HG03039 (cell line): ENCODE results near the gene CXCL6.

Experiments
- ATAC-seq: cut with Tn5 transposase; IDR thresholded peaks from one replicate; pipeline ENCODE4 v1.9.1; 2021; ENCODE audit warnings: mild to moderate bottlenecking, moderate library complexity; ENCODE audit not compliant: unreplicated experiment

The CXCL6 gene

DNA sequence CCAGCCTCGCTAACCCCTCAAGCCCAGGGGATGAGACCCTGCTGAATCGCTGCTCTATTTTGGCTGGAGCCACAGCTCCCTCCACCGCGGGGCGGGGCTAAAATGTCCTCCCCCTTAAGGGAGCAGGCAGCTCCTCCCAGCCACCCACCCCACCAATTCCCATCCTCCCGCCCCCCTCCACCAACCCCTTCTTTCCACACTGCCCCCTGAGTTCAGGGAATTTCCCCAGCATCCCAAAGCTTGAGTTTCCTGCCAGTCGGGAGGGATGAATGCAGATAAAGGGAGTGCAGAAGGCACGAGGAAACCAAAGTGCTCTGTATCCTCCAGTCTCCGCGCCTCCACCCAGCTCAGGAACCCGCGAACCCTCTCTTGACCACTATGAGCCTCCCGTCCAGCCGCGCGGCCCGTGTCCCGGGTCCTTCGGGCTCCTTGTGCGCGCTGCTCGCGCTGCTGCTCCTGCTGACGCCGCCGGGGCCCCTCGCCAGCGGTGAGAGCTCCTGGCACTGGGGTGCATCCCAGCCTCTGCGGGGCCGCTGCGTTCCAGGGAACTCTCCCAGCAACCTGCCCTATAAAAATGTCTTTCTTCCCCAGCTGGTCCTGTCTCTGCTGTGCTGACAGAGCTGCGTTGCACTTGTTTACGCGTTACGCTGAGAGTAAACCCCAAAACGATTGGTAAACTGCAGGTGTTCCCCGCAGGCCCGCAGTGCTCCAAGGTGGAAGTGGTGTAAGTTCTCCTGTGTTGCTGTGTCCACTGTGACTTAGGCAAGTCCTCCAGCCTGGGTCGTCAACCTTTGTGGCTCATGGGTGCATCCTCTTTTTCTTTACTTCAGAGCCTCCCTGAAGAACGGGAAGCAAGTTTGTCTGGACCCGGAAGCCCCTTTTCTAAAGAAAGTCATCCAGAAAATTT is at the start of gene CXCL6:
TSS of gene CXCL6 (plus strand) at position 306 of the 907 bp plus-strand sequence. CDS start at position 379, 73 bp downstream.
- no peak for ATAC-seq

DNA sequence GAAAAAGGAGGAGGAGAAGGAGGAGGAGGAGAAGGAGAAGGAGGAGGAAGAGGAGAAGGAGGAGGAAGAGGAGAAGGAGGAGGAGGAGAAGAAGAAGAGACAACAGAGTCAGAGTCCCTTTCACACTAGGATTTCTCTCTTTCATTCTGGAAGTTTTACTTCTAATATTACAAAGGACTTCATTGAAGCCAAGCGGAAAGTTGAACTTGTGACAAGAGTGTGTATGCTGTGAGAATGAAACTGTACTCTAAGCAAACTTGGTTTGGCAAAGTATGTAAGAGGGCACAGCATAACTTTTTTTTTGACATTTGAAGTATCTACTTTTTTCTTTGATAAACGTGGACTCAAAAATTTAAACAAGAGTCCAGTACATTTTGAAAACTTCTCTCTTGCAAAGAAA is 48.1 kb upstream of the CXCL6 start:
- no peak for ATAC-seq

DNA sequence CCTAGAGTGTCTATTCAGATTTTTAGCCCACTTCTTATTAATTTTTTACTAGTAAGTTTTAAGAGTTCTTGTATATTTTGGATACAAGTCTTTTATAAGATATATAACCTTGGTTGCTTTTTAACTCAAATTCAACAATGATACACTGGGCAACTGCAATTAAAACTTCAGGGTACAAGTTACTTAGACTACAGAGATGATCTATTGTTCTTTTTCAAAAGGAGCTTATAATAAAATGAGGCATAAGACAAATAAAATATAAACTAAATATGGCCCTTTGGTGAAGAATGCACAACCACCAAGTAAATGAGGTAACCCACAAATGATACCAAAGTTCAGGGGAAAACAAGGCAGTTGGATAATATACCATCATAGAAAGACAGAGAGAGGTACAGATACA is 37.6 kb upstream of the CXCL6 start:
- no peak for ATAC-seq

DNA sequence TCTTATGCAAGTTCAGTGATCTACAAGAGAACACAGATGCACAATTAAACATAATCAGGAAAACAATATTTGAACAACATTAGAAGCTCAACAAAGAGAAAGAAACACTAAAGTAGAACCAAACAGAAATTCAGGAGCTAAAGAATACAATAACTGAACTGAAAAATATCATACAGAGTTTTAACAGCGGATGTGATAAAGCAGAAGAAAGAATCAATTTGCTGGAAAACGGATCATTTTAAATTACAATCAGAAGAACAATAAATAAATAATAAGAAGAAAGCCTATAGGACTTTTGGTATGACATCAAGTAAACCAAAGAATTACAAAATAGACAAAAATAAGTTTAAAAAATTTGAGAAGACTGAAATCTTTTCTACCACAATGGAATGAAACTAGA is 36.3 kb upstream of the CXCL6 start:
- ATAC-seq, result no peak

DNA sequence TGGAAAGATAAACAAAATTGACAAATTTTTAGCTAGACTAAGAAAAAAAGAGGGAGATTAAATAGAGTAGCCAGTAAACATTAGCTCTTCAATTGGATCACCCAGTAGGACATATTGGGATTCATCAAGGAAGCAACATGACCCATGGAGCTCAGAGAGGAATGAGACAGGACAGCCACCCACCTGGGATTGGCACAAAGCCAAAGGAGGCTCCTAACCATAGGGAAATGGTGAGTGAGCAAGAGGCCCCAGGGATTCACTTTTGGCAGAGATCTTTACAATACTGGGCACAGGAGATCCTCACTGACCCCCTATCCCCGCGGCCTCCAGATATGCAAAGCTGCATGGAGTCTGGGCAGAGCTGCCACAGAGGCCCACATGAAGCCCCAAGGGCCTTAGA is 34.8 kb upstream of the CXCL6 start:
- no peak for ATAC-seq

DNA sequence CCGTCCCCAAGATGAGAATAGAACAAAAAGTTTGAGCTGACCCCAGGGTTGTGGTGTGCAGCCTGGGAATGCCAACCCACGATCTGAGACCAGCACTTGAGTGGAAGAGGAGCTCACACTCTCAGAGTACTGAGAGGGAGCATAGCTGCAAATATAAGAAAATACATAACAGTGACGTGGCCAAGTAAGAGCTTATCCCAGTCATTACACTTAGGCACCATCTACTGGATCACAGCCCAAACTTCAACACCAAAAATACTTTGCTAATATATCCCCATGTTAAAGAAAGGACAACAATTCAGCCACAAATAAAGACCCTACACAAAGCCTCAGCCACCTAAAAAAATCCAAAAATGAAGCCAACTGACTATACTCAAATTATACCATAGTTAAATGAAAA is 33.3 kb upstream of the CXCL6 start:
- no peak for ATAC-seq

DNA sequence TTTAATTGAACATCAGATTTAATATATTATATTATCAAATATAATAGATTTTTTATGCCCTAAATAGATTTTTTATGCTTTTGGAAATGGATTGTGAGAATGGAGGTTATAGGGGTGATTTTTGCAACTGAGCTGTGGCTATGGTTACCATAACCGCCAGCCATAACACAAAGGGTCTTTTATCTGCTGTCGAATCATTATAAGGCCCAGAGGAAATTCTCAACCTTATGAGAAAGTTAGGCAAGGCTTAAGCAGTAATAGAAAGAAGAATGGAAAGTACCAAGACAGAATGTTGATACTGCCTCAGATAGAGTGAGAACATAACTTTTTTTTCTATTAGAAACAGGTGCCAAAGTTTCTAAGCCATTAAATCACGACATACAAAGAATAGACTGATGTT is 26.3 kb upstream of the CXCL6 start:
- ATAC-seq, result no peak

DNA sequence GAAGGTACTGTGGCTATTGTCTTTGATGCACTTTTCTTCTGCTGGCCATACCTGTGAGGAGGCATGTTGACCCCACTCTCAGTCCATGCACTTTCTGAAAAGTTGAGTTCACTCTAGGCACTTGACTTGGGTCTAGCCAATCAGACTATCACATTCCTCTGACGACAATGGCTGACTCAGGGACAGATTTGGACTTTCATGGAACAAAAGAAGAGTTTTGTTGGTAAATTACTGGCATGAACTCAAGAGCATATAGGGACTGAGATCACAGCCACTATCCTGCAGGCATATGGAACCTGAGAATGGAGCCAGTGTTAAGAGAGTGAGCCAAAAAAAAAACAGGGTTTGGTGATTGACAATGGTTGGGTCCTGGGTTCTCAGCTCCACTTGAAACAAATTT is 24.6 kb upstream of the CXCL6 start:
- no peak for ATAC-seq

DNA sequence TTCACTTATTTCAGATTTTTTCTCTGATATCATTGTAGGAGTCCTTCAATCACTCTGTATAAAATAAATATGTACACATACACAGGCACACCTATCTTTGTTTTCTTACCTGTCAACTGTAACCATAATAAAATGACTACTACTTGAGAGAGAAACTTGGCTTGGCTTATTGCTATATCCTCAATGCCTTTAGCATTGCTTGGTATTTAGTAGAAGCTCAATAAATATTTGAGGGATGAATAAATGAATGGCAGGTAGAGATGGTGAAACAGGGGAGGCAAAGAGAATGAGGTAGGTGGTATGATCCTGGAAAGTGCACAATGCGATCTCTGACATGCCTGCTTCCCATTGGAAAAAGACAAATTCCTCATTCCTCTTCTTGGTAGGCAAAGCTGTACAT is 21.8 kb upstream of the CXCL6 start:
- ATAC-seq, result no peak

DNA sequence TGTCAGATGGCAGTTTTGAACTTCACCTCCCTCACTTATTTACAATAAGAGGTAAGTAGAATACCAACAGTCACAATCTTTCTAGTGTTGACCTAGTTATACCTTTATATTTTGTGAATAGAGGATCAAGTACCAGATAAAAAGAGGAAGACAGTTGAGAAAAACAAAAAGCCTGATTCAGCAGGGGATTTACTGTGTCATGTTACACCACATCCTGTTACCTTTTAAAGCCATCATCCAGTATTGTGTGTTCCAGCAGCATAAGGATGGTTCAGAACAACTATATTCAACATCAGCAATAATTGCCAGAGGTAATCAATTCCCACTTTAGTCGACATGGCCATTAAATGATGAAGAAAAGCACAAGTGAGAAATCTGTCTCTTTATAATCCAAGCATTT is 21.3 kb upstream of the CXCL6 start:
- no peak for ATAC-seq

DNA sequence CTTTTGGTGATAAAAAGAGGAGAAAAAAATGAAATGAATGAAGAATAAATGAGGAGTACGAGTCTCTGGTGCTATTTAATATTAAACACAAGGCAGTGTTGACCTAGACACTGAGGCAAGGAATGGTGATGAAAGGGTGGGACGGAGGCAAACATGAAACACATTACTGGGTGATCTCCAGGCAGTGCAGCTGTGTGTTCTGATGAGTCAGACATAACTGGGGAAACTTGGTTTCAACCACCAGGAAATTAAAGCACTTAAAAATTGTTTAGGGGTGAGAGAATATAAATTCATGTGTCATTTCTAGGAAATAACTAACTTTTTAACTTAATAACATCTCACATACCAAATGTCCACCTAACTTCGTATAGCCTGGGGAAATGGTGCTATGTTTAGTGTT is 19.7 kb upstream of the CXCL6 start:
- ATAC-seq, result no peak

DNA sequence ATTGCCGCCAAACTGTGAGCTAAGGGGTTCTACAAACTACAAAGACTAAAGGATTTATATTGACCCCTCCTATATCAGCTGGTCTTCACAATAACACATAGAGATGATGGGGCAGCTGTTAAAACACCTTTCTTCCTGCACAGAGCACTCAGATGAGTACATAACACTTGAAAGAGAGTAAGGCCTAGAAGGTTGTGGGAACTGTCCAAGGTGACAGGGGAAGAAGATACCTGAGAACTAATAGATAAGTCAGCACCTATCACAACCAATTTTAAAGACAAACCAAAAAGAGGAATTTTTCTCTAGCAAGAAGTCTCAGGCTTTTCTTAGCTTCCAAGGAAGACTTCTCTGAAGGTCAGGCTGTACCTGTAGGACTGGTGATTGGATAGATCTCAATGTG is 19.1 kb upstream of the CXCL6 start:
- ATAC-seq, result no peak

DNA sequence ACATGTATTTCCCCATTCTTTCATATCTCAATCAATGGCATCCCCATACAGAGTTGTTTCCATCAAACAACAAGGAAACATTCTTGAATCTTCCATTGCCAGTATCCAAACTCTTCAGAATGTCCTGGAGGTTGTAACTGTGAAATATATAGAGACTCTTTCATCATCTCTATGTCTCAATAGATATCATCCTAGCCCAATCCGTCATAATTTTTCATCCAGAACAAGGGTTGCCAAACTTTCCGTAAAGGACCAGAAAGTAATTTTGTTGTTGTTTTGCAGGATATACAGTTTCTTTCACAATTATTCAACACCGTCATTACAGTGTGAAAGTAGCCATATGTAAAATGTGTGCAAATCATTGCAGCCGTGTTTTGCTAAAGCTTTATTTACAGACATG is 15.2 kb upstream of the CXCL6 start:
- no peak for ATAC-seq

DNA sequence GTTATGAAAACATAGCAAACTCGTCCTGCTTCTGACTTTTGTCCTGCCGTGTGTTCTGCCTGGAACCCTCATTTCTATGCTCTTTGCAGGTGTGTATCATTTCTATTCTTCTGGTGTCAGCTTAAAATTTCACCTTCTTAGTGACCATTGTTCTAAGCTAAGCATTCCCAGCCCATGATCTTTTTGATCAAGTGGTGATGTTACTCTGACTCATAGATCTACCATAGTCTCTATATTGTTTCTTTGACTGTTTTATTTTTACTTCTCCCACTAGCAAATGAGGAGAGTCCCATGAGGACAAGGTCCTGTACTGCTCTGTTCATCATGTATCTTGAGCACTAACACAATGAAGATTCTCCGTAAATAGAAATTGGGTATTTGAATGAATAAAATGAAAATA is 14.1 kb upstream of the CXCL6 start:
- ATAC-seq, result no peak

DNA sequence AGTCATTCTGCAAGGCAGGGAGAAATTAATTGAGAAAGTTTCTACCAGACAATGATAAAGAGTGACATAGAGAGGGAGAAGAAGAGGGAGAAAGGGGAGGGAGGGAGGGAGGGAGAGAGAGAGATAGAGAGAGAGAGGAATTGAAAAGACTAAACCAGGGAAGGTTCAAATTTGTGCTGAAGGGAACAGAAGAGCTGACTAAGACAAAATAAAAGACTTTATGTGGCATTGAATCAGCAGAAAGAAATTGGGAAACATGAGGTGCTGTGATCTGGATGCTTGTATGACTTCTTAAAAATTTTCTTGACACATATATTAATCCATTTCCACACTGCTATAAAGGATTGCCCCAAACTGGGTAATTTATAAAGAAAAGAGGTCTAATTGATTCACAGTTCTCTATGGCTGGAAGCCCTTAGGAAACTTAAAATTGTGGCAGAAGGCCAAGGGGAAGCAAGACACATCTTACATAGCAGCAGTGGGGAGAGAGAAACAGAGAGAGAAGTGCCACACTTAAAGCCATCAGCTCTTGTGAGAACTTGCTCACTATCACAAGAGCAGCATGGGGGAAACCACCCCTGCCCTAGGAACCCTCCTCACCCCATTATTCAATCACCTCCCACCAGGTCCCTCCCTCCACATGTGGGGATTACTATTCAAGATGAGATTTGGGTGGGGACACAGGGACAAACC is 13.5 kb upstream of the CXCL6 start:
- ATAC-seq, result no peak

DNA sequence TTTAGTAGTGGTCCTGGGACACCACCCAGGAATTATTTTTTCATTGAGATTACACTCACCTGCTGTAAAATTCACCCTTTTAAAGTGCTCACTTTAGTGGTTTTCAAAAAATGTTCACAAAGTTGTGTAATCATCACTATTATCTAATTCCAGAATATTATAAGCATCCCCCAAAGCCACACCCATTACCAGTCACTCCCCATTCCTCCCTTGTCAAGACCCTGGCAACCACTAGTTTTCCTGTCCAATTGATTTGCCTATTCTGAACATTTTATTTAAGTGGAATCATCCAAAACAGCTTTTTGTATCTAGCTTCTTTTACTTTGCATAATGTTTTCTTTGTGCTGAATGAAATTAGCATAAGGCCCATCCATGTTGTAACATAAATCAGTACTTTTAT is 12.7 kb upstream of the CXCL6 start:
- ATAC-seq, result no peak

DNA sequence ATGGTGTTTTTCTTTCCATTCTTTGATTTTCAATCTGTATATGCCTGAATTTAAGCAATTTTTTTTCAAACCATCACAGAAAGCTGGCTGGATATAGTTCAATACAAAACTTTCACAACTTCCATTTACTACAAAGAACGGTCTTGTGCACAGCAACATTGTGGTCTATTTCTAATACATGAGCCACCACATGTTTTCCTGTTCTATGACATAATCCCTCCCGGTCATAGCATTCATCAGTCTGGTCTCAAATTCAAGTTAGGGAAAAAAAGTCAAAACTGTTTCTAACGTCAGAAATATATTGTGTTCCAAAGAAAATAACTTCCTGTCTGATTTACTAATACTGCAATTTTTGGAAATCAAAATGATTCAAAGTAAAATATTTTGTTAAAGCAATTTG is 7.5 kb upstream of the CXCL6 start:
- no peak for ATAC-seq

DNA sequence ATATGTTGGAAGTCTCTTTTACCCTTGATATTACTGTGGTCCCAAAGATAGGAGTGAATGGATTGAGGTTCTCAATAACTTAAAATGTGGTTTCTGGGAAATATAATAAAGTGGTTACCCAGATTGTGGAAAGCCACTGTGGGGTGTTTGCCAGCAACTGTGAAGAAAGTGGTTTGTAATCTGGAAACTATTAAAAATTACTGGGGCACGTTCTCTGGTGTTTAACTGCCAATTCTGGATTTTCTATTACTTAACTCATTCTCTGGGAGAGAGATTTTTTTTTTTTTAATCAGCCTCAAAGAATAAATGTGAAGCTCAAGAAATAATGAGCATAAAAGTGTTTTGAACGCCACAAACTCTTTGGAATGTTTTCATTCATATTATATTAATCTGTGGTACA is 4.9 kb upstream of the CXCL6 start:
- no peak for ATAC-seq

DNA sequence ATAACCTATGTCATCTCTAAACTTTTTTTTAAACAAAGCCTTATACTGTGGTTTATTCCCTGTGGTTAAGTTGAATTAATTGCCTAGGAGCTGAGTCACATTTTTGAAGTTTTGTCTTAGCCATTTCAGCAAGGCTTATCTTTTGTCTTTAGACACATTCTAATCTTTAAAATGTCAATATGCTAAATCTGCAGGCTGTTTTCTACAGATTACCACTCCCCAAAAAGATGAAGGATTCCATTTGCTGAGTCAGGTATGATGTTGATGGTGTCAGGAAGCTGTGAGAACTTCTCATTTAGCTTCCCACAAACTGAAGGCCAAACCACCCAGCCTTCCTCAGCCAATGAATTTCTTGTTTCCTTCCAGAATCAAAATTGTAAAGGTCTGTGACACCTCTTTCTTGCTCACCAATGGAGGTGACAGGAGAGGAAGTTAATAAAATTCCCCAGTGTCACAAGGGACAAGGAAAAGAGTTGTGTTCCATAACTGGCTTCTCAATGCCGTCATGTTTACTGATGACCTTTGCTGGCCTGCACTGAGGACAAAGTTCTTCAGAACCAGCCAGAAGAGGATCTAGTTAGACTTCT is 3.7 kb upstream of the CXCL6 start:
- no peak for ATAC-seq

DNA sequence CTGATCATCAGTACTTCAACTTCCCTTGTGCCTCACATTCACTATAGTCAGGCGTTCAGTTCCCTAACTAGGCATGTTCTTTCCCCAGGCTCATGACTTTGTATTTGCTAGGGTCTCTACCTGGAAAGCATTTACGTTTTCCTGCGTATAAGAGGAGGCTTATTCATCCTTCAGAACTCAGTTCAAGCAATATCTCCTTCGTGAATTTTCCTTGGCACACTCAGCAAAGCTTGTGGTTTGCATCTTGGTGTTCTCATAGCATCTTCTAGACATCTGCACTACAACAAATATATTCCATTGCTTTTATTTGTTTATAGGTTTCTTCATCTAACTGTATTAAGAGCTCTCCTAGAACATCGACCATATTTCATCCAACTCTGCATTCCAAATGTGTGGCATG is 2.6 kb downstream of the CXCL6 start:
- ATAC-seq, result no peak

DNA sequence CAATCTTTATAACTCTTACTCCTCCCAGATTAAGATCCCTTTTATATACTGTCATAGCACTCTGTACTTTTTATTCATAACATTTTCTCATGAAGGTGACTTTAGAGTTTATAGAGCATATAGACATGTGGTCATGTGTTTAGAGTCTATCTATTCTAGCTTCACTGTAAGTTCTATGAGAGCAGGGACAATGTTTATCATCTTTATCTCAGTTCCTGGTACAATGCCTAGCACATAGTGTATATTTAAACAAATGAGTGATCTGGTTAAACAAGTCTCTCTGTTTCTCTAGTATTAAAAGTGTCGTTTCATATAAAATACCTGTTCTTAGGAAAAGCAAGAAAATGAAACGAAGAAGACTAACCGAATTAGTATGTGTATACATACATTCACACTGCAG is 3.2 kb downstream of the CXCL6 start:
- ATAC-seq, result no peak
